ENCODE measurements around the gene RDM1.
"Not testable (repeated sequence)": the region's sequence is repeated elsewhere in the genome, so short reads cannot be mapped to it uniquely, and the experiment has no call there.

RDM1 gene

DNA sequence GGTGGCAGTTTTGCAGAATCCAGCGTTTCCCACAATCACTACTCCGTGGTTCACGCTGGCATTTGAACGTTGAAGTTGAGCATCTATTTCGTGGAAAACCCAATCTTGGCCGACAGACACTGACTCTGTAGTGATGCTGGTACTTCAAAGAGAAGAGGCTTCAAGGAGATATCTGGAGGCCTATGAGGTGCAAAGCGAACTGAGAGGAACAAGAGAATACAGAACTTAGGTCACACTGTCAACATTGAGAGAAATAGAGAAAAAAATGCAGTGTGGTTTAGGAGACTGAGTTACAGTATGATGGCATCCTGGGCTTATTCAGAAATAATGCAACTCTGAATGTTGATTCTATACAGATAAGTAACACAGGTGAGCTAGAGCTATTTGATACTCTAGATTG, 34.7 kb upstream of the RDM1 start:
- H3K4me3 ChIP-seq (ENCODE audit: extremely low read depth, insufficient read depth, low read length, poor library complexity, severe bottlenecking) = no peak overlapping the region

DNA sequence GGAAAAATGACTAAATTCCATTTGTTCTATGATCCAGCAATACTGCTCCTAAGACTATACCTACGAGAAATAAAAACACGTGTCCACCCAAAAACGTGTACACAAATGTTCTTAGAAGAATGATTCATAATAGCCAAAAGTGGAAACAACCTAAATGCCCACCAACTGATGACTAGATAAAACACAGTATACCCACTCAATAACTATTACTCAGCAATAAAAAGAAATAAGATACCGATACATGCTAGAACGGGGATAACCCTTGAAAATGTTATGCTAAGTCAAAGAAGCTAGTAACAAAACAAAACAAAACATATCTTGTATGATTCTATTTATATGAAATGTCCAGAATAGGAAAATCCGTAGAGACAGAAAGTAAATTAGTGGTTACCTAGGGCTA, 33.1 kb upstream of the RDM1 start:
- Histone ChIP-seq H3K4me1 (ENCODE audit: control insufficient read depth, insufficient read depth, low read length, poor library complexity, severe bottlenecking) (no peaks in the 10 kb centered on the region), H3K27ac (ENCODE audit: low read depth, low read length, severe bottlenecking) (no peak overlapping the region), H3K36me3 (ENCODE audit: control insufficient read depth, insufficient read depth, low read length) (no peaks in the 10 kb centered on the region), H3K9me3 (ENCODE audit: control insufficient read depth, low read length) (no peaks in the 10 kb centered on the region), H3K4me3 (ENCODE audit: extremely low read depth, insufficient read depth, low read length, poor library complexity, severe bottlenecking) (no peak overlapping the region)
- 74 to 89% methylated on average over 1 to 3 of the region's 6 CpGs for WGBS, 2 experiments (ENCODE audit: insufficient coverage in 2 of 2)

More for the DNA sequence above, 34.7 kb upstream of the RDM1 start:
- H3K9me3 ChIP-seq (ENCODE audit: control insufficient read depth, low read length) = no peaks in the 10 kb centered on the region
- WGBS, 2 experiments (ENCODE audit: insufficient coverage in 2 of 2) = 89 to 99% methylated on average over 7 of the region's 7 CpGs
- H3K36me3 ChIP-seq (ENCODE audit: control insufficient read depth, insufficient read depth, low read length) = no peaks in the 10 kb centered on the region
- no peaks in the 10 kb centered on the region for H3K4me1 ChIP-seq (ENCODE audit: control insufficient read depth, insufficient read depth, low read length, poor library complexity, severe bottlenecking)
- no peak overlapping the region for H3K27ac ChIP-seq (ENCODE audit: low read depth, low read length, severe bottlenecking)

DNA sequence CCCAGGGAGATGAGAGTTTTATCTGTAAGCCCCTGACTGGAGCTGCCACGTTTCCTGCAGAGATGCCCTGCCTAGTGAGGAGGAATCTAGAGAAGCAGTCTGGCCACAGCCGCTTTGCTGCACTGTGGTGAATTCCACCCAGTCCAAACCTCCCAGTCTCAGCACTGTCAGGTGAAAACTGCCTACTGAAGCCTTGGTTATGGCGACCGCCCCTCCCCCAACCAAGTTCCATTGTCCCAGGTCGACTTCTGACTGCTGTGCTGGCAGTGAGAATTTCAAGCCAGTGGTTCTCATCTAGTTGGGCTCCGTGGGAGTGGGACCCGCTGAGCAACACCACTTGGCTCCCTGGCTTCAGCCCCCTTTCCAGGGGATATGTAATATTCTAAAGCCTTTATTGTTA, 23.1 kb upstream of the RDM1 start:
- Histone ChIP-seq H3K4me3 (ENCODE audit: extremely low read depth, insufficient read depth, low read length, poor library complexity, severe bottlenecking) (no peak overlapping the region), H3K27ac (ENCODE audit: low read depth, low read length, severe bottlenecking) (no peak overlapping the region), H3K36me3 (ENCODE audit: control insufficient read depth, insufficient read depth, low read length) (no peaks in the 10 kb centered on the region), H3K9me3 (ENCODE audit: control insufficient read depth, low read length) (no peaks in the 10 kb centered on the region), H3K4me1 (ENCODE audit: control insufficient read depth, insufficient read depth, low read length, poor library complexity, severe bottlenecking) (no peaks in the 10 kb centered on the region)
- WGBS, 2 experiments (ENCODE audit: insufficient coverage in 2 of 2) = 59 to 71% methylated on average over 4 to 7 of the region's 7 CpGs

DNA sequence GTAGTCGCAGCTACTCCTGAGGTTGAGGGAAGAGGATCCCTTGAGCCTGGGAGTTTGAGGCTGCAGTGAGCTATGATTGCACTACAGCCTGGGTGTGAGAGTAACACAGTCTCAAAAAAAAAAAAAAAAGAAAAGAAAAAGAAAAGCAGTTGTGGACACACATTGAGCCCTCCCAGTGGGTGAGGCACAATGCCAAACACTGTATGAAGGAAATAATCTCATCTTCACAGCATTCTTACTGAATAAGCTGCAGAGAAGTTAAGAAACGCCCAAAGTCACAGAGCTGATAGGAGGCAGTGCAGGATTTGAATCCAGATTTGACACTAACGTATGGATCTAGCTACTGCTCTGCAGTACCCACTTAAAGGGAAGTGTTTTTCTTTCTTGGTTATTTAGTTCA, 18.8 kb upstream of the RDM1 start:
- Histone ChIP-seq H3K4me3 (ENCODE audit: extremely low read depth, insufficient read depth, low read length, poor library complexity, severe bottlenecking) (no peak overlapping the region), H3K36me3 (ENCODE audit: control insufficient read depth, insufficient read depth, low read length) (no peaks in the 10 kb centered on the region), H3K9me3 (ENCODE audit: control insufficient read depth, low read length) (no peaks in the 10 kb centered on the region), H3K27ac (ENCODE audit: low read depth, low read length, severe bottlenecking) (no peak overlapping the region), H3K4me1 (ENCODE audit: control insufficient read depth, insufficient read depth, low read length, poor library complexity, severe bottlenecking) (peaks cover 1% of the 10 kb centered on the region)
- WGBS, 2 experiments (ENCODE audit: insufficient coverage in 2 of 2) = 90 to 93% methylated on average over 2 to 3 of the region's 3 CpGs

DNA sequence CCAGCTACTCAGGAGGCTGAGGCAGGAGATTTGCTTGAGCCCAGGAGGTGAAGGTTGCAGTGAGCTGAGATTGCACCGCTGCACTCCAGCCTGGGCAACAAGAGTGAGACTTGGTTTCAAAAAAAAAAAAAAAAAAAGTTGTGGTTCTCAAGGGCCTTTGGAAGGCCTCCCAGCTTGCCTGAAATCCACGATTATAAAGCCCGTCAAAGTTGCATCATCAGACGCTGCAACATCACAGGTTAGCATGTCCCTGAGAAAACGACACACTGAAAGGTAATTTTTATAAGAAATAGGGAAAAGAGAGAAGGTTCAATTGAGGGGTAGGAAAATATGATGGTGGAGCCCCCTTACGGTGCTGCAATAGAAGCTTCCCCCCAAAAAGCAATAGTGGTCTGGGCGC, 17.5 kb upstream of the RDM1 start:
- Histone ChIP-seq H3K4me3 (ENCODE audit: extremely low read depth, insufficient read depth, low read length, poor library complexity, severe bottlenecking) (no peak overlapping the region), H3K36me3 (ENCODE audit: control insufficient read depth, insufficient read depth, low read length) (no peaks in the 10 kb centered on the region), H3K9me3 (ENCODE audit: control insufficient read depth, low read length) (no peaks in the 10 kb centered on the region), H3K4me1 (ENCODE audit: control insufficient read depth, insufficient read depth, low read length, poor library complexity, severe bottlenecking) (peaks cover 9% of the 10 kb centered on the region), H3K27ac (ENCODE audit: low read depth, low read length, severe bottlenecking) (no peak overlapping the region)
- 93 to 95% methylated on average over 6 of the region's 7 CpGs for WGBS, 2 experiments (ENCODE audit: insufficient coverage in 2 of 2)

DNA sequence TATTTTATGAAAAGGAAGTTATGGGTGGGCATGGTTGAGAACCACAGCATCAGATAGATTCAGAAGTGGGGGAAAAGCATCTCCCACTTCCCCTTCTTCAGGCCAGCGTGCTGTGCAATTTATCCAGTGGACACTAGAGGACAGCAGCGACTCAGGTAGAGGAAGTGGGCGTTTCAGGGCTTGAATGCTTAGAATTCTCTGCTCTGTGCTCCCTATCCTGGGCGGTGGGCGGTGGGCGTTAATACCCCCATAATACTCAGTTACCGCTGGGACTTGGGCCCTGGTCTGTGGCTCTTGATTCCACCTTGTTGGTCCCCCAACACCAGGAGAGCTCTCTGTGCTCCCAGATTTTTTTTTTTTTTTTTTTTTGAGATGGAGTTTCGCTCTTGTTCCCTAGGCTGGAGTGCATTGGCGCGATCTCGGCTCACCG, 16.6 kb upstream of the RDM1 start:
- 19 to 54% methylated on average over 5 to 9 of the region's 12 CpGs for WGBS, 2 experiments (ENCODE audit: insufficient coverage in 2 of 2)
- H3K4me1 ChIP-seq (ENCODE audit: control insufficient read depth, insufficient read depth, low read length, poor library complexity, severe bottlenecking) = peaks cover 12% of the 10 kb centered on the region

DNA sequence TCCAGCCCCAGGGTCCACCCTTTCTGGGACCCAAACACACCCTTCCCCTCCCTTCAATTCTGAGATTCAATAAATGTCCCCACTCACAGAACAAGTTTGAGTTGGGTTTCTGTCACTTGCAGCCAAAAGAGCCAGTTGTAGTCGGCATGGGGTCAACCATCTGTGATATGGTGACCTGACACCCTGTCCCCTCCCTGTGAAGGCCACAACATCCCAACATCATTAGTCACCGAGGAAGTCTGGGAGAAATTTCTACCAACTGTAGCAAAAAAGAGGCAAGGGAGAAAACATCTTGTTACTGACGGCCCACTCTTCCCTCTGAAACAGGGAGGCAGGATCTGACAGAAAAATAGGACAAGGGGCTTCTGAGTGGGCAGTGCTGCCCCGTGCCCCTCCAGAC, 13.6 kb upstream of the RDM1 start:
- WGBS, 2 experiments (ENCODE audit: insufficient coverage in 2 of 2) = 77 to 96% methylated on average over 2 to 3 of the region's 4 CpGs
- Histone ChIP-seq H3K9me3 (ENCODE audit: control insufficient read depth, low read length) (no peaks in the 10 kb centered on the region), H3K27ac (ENCODE audit: low read depth, low read length, severe bottlenecking) (no peak overlapping the region)

More for the DNA sequence above, 16.6 kb upstream of the RDM1 start:
- H3K36me3 ChIP-seq (ENCODE audit: control insufficient read depth, insufficient read depth, low read length) = no peaks in the 10 kb centered on the region
- no peak overlapping the region for H3K27ac ChIP-seq (ENCODE audit: low read depth, low read length, severe bottlenecking)
- H3K4me3 ChIP-seq (ENCODE audit: extremely low read depth, insufficient read depth, low read length, poor library complexity, severe bottlenecking) = no peak overlapping the region
- no peaks in the 10 kb centered on the region for H3K9me3 ChIP-seq (ENCODE audit: control insufficient read depth, low read length)

DNA sequence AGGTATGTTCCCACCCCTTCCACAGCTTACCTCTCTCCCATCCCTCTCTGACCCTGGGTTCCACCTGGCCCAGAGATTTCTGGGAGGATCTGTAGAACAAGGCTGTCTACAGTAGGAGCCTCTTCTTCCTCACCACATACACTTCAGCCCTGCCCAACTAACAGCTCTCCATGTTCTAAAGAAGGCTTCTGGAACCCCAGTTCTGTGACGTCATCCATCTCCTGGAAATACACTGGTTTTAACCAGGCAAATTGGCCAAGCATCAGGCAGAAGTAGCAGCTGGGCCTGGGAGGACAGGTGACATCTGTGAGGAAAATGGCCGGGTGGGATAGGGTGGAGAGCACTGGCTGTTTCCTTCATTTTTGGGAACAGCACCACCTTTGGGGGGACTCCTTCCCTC, 13.0 kb upstream of the RDM1 start, which contains the start of gene LYZL6:
LYZL6 (minus strand) TSS at position 177 of the 400 bp plus-strand sequence. CDS start 4,357 bp downstream, outside the sequence.
- Histone ChIP-seq H3K27ac (ENCODE audit: low read depth, low read length, severe bottlenecking) (no peak within 1 kb of the TSS), H3K4me3 (ENCODE audit: extremely low read depth, insufficient read depth, low read length, poor library complexity, severe bottlenecking) (no peak within 1 kb of the TSS), H3K36me3 (ENCODE audit: control insufficient read depth, insufficient read depth, low read length) (no peaks in the 10 kb centered on the region), H3K4me1 (ENCODE audit: control insufficient read depth, insufficient read depth, low read length, poor library complexity, severe bottlenecking) (peaks cover 14% of the 10 kb centered on the region), H3K9me3 (ENCODE audit: control insufficient read depth, low read length) (no peaks in the 10 kb centered on the region)
- WGBS, 2 experiments (ENCODE audit: insufficient coverage in 2 of 2) = 83 to 91% methylated on average over 1 to 2 of the region's 2 CpGs

More for the DNA sequence above, 13.6 kb upstream of the RDM1 start:
- peaks cover 14% of the 10 kb centered on the region for H3K4me1 ChIP-seq (ENCODE audit: control insufficient read depth, insufficient read depth, low read length, poor library complexity, severe bottlenecking)
- H3K36me3 ChIP-seq (ENCODE audit: control insufficient read depth, insufficient read depth, low read length) = no peaks in the 10 kb centered on the region
- no peak overlapping the region for H3K4me3 ChIP-seq (ENCODE audit: extremely low read depth, insufficient read depth, low read length, poor library complexity, severe bottlenecking)

DNA sequence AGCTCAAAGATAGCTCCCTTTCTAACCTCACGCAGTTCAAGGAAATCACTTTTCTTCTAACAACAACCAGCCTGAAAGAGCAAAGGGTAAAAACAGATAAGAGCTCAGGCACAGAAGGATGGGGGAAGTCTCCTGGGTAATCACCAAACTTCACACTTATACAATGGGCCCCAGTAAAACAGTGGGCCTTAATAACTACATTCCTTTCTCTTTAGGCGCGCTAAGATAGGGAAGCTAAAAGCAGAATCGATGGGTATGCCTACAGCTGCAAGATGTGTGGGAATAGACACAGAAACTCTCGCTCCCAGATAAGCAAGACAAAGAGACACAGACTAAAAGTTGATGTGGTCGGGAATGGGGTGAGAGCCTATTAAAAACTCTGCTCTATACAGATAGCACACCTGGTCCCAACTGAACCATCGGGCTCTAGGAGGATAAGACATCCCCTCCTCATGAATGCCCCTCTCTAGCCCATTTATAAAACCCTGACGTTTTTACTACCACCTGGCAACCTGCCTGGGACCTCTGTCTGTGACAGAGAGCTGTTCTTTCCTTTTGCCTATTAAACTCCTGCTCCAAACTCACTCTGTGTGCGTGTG, 12.1 kb upstream of the RDM1 start:
- WGBS, 2 experiments (ENCODE audit: insufficient coverage in 2 of 2) = 83 to 87% methylated on average over 5 to 8 of the region's 9 CpGs
- Histone ChIP-seq H3K4me3 (ENCODE audit: extremely low read depth, insufficient read depth, low read length, poor library complexity, severe bottlenecking) (no peak overlapping the region), H3K9me3 (ENCODE audit: control insufficient read depth, low read length) (no peaks in the 10 kb centered on the region), H3K4me1 (ENCODE audit: control insufficient read depth, insufficient read depth, low read length, poor library complexity, severe bottlenecking) (peaks cover 14% of the 10 kb centered on the region), H3K36me3 (ENCODE audit: control insufficient read depth, insufficient read depth, low read length) (no peaks in the 10 kb centered on the region), H3K27ac (ENCODE audit: low read depth, low read length, severe bottlenecking) (no peak overlapping the region)

DNA sequence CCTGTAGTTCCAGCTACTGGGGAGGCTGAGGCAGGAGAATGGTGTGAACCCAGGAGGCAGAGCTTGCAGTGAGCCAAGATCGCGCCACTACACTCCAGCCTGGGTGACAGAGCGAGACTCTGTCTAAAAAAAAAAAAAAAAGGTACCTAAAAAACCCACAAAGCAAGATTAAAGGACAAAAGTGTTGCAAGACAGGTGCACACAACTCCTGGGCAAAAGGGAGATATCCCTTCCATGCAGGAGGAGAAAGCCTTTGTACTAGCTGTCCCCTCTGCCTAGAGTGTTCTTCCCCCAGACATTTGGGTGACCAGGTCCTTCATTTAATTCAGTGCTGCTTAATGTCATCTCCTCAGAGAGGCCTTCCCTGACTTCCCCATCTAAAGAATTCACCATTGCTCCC, 7.9 kb upstream of the RDM1 start:
- no CpG with 5 or more reads among the region's 3 CpGs for WGBS, 2 experiments (ENCODE audit: insufficient coverage in 2 of 2)
- not testable (repeated sequence) for H3K9me3 ChIP-seq (ENCODE audit: control insufficient read depth, low read length); H3K27ac ChIP-seq (ENCODE audit: low read depth, low read length, severe bottlenecking); H3K4me3 ChIP-seq (ENCODE audit: extremely low read depth, insufficient read depth, low read length, poor library complexity, severe bottlenecking); H3K4me1 ChIP-seq (ENCODE audit: control insufficient read depth, insufficient read depth, low read length, poor library complexity, severe bottlenecking); H3K36me3 ChIP-seq (ENCODE audit: control insufficient read depth, insufficient read depth, low read length)

DNA sequence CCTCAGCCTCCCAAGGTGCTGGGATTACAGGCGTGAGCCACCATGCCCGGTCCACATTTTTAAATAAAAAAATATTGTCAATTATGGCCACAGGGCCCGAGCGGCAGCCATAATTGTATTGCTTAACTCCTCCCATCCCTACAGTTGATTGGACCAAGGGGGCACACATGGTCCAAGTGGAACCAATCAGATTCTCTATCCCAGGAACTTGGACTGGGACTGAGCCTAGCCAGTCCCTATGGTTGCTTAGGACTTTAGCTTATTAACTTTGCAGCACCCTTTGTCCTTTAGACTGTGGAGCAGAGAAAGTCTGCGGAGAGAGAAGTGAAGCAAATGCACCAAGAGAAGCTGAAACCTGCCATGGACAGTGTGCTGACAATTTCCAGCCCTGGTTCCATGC, 5.5 kb upstream of the RDM1 start:
- Histone ChIP-seq H3K4me1 (ENCODE audit: control insufficient read depth, insufficient read depth, low read length, poor library complexity, severe bottlenecking) (peaks cover 5% of the 10 kb centered on the region), H3K4me3 (ENCODE audit: extremely low read depth, insufficient read depth, low read length, poor library complexity, severe bottlenecking) (no peak overlapping the region), H3K9me3 (ENCODE audit: control insufficient read depth, low read length) (no peaks in the 10 kb centered on the region), H3K27ac (ENCODE audit: low read depth, low read length, severe bottlenecking) (no peak overlapping the region), H3K36me3 (ENCODE audit: control insufficient read depth, insufficient read depth, low read length) (no peaks in the 10 kb centered on the region)
- WGBS, 2 experiments (ENCODE audit: insufficient coverage in 2 of 2) = 96 to 100% methylated on average over 1 to 4 of the region's 5 CpGs
